ENCODE results near the gene ABCF2. TPM values are rescaled to one million over a fixed set of nuclear protein-coding genes. Genes with fewer than 3 reads are reported as not detected.

ABCF2 gene
- total and polyA plus RNA-seq, 2 donors (not counting 1 experiment from before 2014, with no cell fraction given), result 16.1 to 30.2 TPM

- H3K4me3 ChIP-seq (ENCODE audit: control extremely low read depth in 1 of 5, extremely low read depth in 1 of 5, insufficient read depth in 1 of 5, low read depth in 2 of 5, low read length in 4 of 5), result no peak overlapping the region
- Mint-ChIP-seq H3K9me3 (ENCODE audit: insufficient read depth) (no peaks in the 10 kb centered on the region), H3K4me1 (no peaks in the 10 kb centered on the region), H3K4me3 (no peak overlapping the region), H3K27me3 (peaks cover 18% of the 10 kb centered on the region), H3K27ac (no peak overlapping the region)
- TF ChIP-seq, protein P1, sequence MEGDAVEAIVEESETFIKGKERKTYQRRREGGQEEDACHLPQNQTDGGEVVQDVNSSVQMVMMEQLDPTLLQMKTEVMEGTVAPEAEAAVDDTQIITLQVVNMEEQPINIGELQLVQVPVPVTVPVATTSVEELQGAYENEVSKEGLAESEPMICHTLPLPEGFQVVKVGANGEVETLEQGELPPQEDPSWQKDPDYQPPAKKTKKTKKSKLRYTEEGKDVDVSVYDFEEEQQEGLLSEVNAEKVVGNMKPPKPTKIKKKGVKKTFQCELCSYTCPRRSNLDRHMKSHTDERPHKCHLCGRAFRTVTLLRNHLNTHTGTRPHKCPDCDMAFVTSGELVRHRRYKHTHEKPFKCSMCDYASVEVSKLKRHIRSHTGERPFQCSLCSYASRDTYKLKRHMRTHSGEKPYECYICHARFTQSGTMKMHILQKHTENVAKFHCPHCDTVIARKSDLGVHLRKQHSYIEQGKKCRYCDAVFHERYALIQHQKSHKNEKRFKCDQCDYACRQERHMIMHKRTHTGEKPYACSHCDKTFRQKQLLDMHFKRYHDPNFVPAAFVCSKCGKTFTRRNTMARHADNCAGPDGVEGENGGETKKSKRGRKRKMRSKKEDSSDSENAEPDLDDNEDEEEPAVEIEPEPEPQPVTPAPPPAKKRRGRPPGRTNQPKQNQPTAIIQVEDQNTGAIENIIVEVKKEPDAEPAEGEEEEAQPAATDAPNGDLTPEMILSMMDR (IDR thresholded peaks at IDR 0.05), result no peak
- 96% methylated on average over 5 of the region's 9 CpGs for WGBS (ENCODE audit: insufficient coverage)
- no peaks in the 10 kb centered on the region for H3K79me2 ChIP-seq (ENCODE audit: control insufficient read depth, insufficient read depth, low read length)
- intact Hi-C loops (cut with micrococcal nuclease), result no loop called here
- H3K27ac ChIP-seq (ENCODE audit: low read length in 2 of 2), result no peak overlapping the region
- no peaks in the 10 kb centered on the region for H3K36me3 ChIP-seq (replicated peaks in 1 of 2; ENCODE audit: control extremely low read depth in 1 of 2, control insufficient read depth in 1 of 2, extremely low read depth in 1 of 2, insufficient read depth in 2 of 2, low read length in 1 of 2)
- ChIA-PET CTCF (no interaction called here), POLR2A (interaction anchor here (0.6 kb wide), 1 partner anchor 18 kb away, joined by 3 read pairs; no protein-coding TSS in a partner anchor)
- H4K20me1 ChIP-seq (ENCODE audit: control insufficient read depth, insufficient read depth, low read length, poor library complexity, severe bottlenecking), result no peaks in the 10 kb centered on the region
- no peaks in the 10 kb centered on the region for H3K4me1 ChIP-seq (ENCODE audit: control insufficient read depth in 2 of 2, insufficient read depth in 2 of 2, low read length in 2 of 2)
- no peak overlapping the region for H2AFZ ChIP-seq (ENCODE audit: insufficient read depth, low read depth, low read length, poor library complexity, severe bottlenecking)
- peaks cover 0 to 20% (median 1%) of the 10 kb centered on the region in 4 experiments for H3K27me3 ChIP-seq (replicated peaks in 1 of 4; ENCODE audit: control extremely low read depth in 1 of 4, control insufficient read depth in 3 of 4, insufficient read depth in 4 of 4, low read length in 3 of 4)
- no peak for DNase-seq
- H3K4me2 ChIP-seq (replicated peaks; ENCODE audit: low read depth, low read length, poor library complexity, severe bottlenecking), result no peak overlapping the region
- H3K9ac ChIP-seq (ENCODE audit: low read length), result no peak overlapping the region
- ATAC-seq (ENCODE audit: low read depth), result no peak
- no peaks in the 10 kb centered on the region for H3K9me3 ChIP-seq (ENCODE audit: control extremely low read depth in 1 of 3, control insufficient read depth in 2 of 3, insufficient read depth in 1 of 3, low read length in 2 of 3)
Measured at GRCh38 chr7:151208253-151208862, 18.6 kb downstream of the ABCF2 start.

- intact Hi-C loops (cut with micrococcal nuclease), result no loop called here
- TF ChIP-seq, protein P1 (IDR thresholded peaks at IDR 0.05), result no peak
- Mint-ChIP-seq H3K27me3 (peaks cover 18% of the 10 kb centered on the region), H3K4me1 (no peaks in the 10 kb centered on the region), H3K9me3 (ENCODE audit: insufficient read depth) (no peaks in the 10 kb centered on the region), H3K27ac (no peak overlapping the region), H3K4me3 (no peak overlapping the region)
- ChIA-PET POLR2A (interaction anchor here (0.6 kb wide), 1 partner anchor 19 kb away, joined by 3 read pairs; no protein-coding TSS in a partner anchor), CTCF (no interaction called here)
- no peak overlapping the region for H2AFZ ChIP-seq (ENCODE audit: insufficient read depth, low read depth, low read length, poor library complexity, severe bottlenecking)
- no peaks in the 10 kb centered on the region for H4K20me1 ChIP-seq (ENCODE audit: control insufficient read depth, insufficient read depth, low read length, poor library complexity, severe bottlenecking)
- no peaks in the 10 kb centered on the region for H3K4me1 ChIP-seq (ENCODE audit: control insufficient read depth in 2 of 2, insufficient read depth in 2 of 2, low read length in 2 of 2)
- DNase-seq, result no peak
- H3K4me3 ChIP-seq (ENCODE audit: control extremely low read depth in 1 of 5, extremely low read depth in 1 of 5, insufficient read depth in 1 of 5, low read depth in 2 of 5, low read length in 4 of 5), result no peak overlapping the region
- WGBS (ENCODE audit: insufficient coverage), result 90% methylated on average over 12 of the region's 12 CpGs
- no peak overlapping the region for H3K27ac ChIP-seq (ENCODE audit: low read length in 2 of 2)
- ATAC-seq (ENCODE audit: low read depth), result no peak
- no peak overlapping the region for H3K9ac ChIP-seq (ENCODE audit: low read length)
- peaks cover 0 to 22% (median 1%) of the 10 kb centered on the region in 4 experiments for H3K27me3 ChIP-seq (replicated peaks in 1 of 4; ENCODE audit: control extremely low read depth in 1 of 4, control insufficient read depth in 3 of 4, insufficient read depth in 4 of 4, low read length in 3 of 4)
- no peaks in the 10 kb centered on the region for H3K36me3 ChIP-seq (replicated peaks in 1 of 2; ENCODE audit: control extremely low read depth in 1 of 2, control insufficient read depth in 1 of 2, extremely low read depth in 1 of 2, insufficient read depth in 2 of 2, low read length in 1 of 2)
- H3K79me2 ChIP-seq (ENCODE audit: control insufficient read depth, insufficient read depth, low read length), result no peaks in the 10 kb centered on the region
- H3K9me3 ChIP-seq (ENCODE audit: control extremely low read depth in 1 of 3, control insufficient read depth in 2 of 3, insufficient read depth in 1 of 3, low read length in 2 of 3), result no peaks in the 10 kb centered on the region
- H3K4me2 ChIP-seq (replicated peaks; ENCODE audit: low read depth, low read length, poor library complexity, severe bottlenecking), result no peak overlapping the region
Measured at GRCh38 chr7:151207804-151208203, 19.2 kb downstream of the ABCF2 start.
